ENCODE measurements around the gene SLC6A20. TPM values are rescaled to one million over a fixed set of nuclear protein-coding genes. Genes with fewer than 3 reads are reported as not detected.
A peak's percentile ranks its signal among the peaks of the same experiment; 100 is the strongest.

The SLC6A20 gene
- total RNA-seq, 1 donor: not detected

DNA sequence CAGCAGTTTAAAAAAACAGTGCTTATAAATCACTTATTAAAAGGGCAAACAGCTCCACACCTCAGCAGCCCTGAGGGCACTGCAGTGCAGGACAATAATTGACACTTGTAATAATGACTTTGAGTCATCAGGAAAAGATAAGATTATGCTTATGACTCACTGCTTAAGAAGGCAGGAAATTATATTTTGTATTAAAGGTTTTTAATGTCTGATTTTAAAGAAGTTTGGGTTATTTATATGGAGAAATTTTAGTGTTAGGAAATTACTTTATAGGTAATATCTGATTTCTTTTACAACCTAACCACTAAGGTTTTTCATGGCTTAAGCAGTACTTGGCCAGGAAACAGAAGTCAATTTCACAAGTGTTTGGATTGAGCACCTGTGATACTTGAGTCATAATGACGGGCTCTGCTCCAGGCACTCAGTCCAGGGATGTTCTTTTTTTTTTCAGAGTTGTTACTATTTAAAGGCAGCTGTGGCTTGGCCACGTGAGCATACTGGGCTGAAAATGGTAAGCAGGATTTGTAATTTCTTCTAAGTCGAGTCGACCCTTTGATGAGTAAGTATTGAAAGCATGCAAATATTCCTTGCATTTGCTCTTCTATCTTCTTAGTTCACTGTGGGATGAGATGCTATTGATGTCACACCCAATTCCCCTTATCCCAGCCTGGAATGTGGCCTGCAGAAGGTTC, 21.6 kb upstream of the SLC6A20 start:
- TF ChIP-seq, protein P1, sequence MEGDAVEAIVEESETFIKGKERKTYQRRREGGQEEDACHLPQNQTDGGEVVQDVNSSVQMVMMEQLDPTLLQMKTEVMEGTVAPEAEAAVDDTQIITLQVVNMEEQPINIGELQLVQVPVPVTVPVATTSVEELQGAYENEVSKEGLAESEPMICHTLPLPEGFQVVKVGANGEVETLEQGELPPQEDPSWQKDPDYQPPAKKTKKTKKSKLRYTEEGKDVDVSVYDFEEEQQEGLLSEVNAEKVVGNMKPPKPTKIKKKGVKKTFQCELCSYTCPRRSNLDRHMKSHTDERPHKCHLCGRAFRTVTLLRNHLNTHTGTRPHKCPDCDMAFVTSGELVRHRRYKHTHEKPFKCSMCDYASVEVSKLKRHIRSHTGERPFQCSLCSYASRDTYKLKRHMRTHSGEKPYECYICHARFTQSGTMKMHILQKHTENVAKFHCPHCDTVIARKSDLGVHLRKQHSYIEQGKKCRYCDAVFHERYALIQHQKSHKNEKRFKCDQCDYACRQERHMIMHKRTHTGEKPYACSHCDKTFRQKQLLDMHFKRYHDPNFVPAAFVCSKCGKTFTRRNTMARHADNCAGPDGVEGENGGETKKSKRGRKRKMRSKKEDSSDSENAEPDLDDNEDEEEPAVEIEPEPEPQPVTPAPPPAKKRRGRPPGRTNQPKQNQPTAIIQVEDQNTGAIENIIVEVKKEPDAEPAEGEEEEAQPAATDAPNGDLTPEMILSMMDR (IDR thresholded peaks at IDR 0.05; ENCODE audit: insufficient read depth, low read depth, low read length): no peak
- peak; percentile 97 for DNase-seq (ENCODE audit: low read depth)
- no peak overlapping the region for H3K4me3 ChIP-seq (ENCODE audit: low read depth, low read length)

DNA sequence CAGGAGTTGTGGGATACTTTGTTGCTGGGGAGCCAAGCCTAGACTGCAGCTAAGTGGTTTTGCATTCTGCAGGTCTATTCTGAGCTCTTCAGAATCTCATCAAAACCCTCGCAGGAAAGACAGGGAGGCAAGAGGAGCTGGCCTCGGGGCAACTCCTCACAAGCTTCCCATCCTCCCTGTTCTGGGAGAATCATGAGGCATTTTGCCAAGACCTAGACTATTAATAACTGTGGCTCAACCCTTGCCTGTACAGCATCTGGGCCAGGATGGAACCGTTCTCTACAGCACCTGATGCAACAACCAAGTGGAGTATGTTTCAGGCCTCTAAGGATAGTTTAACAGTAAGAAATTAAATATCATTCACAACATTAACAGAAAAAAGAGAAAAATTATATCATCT, 20.2 kb upstream of the SLC6A20 start:
- H3K4me3 ChIP-seq (ENCODE audit: low read depth, low read length): no peak overlapping the region
- TF ChIP-seq, protein P1 (IDR thresholded peaks at IDR 0.05; ENCODE audit: insufficient read depth, low read depth, low read length): no peak
- peak; percentile 39 for DNase-seq (ENCODE audit: low read depth)

- no peak for DNase-seq (ENCODE audit: low read depth)
- H3K4me3 ChIP-seq (ENCODE audit: low read depth, low read length): no peak overlapping the region
- TF ChIP-seq, protein P1 (IDR thresholded peaks at IDR 0.05; ENCODE audit: insufficient read depth, low read depth, low read length): no peak
Observed at GRCh38 chr3:45814322-45814721, 18.0 kb upstream of the SLC6A20 start.

DNA sequence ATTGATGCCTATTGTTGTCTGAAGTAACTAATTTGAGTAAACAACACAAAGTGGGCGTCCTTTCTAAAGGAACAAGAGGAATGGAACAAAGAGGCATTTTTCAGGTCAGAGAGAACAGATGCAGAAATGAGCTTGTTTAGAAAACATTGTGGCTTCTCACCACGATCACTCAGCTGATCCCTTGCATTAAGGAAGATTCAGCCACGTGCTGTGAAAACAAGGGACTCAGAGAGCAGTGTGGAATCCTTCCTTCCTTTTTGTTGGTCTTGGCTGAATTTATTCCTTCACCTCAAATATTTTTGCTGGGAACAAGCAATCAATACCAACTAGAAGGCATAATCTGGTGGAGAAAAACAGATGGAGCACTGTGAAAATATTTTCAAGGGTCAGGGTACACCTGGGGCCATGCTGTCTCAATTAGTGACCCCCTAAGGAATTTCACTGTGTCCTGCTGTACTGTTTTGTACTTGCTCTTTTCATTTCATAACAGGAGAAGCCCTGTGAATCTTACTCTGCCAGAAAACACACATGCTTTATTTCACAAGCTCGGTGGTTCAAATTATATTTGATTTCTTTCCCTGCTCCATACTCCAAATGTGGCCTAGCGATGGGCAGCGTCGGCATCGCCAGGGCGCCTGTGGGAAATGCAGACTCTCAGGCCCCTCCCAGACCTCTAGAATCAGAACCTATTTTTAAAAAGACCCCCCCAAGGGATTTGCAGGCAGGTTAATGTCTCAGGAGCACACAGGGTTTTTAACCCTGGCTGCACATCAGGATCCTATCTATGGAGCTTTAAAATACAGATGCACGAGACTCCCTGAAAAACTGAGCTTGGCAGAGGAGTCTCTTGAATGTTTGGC, 11.6 kb upstream of the SLC6A20 start:
- H3K4me3 ChIP-seq (ENCODE audit: low read depth, low read length): no peak overlapping the region
- TF ChIP-seq, protein P1 (IDR thresholded peaks at IDR 0.05; ENCODE audit: insufficient read depth, low read depth, low read length): no peak
- DNase-seq (ENCODE audit: low read depth): peak; percentile 52

DNA sequence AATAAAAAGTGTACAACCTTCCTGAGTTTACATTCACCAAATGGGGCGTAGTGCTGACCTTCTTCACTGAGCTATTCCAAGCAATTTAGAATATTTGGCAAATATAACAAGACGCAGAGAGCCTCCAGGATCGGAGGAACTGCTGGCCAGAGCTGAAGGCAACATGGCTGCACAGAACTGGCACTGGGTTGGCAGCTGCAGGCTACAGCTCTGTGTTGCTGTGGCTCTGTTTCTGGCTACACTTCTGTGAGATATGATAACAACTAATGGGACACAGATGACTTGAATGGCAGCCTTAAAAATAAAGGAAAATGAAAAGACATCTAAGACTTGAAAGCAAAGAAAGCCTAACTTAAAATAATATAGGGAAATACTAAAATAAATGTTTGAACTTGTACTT, 10.8 kb upstream of the SLC6A20 start:
- no peak for DNase-seq (ENCODE audit: low read depth)
- TF ChIP-seq, protein P1 (IDR thresholded peaks at IDR 0.05; ENCODE audit: insufficient read depth, low read depth, low read length): no peak
- no peak overlapping the region for H3K4me3 ChIP-seq (ENCODE audit: low read depth, low read length)

DNA sequence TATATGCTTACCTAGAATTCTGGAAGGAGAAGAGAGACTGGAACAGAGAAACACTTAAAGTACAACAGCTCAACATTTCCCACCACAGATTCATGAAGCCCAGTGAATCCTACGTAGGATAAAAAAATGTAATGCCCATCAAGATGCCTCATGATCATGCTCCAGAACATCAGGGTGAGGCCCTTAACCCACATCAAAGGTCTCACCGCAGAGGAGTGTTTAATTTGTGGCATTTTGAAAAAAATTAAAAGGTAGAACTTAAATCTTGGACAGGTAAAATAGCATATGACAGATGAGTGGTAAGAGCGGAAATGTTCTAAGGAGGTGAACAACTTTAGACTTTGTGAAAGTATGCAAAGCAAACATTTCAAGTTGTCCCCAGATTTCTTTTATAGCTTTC, 9.7 kb upstream of the SLC6A20 start:
- no peak for DNase-seq (ENCODE audit: low read depth)
- H3K4me3 ChIP-seq (ENCODE audit: low read depth, low read length): no peak overlapping the region
- TF ChIP-seq, protein P1 (IDR thresholded peaks at IDR 0.05; ENCODE audit: insufficient read depth, low read depth, low read length): no peak

All from fibroblast of villous mesenchyme (primary cell).